GM21367 (cell line): ENCODE data around the gene POT1.

ENCODE experiments used
- ATAC-seq: cut with Tn5 transposase; IDR thresholded peaks from one replicate; pipeline ENCODE4 v1.9.1; 2021; ENCODE audit not compliant: unreplicated experiment

Gene POT1

GRCh38 chr7:124812764-124813163 is 116.9 kb downstream of the POT1 start:
- no peak for ATAC-seq

GRCh38 chr7:124811341-124811740 is 118.3 kb downstream of the POT1 start:
- ATAC-seq: no peak

GRCh38 chr7:124810605-124811004 is 119.0 kb downstream of the POT1 start:
- no peak for ATAC-seq

GRCh38 chr7:124808206-124808605 is 121.4 kb downstream of the POT1 start:
- ATAC-seq: no peak

- no peak for ATAC-seq
Measured at GRCh38 chr7:124801330-124801895, 128.2 kb downstream of the POT1 start.

GRCh38 chr7:124800386-124800785 is 129.2 kb downstream of the POT1 start:
- ATAC-seq: no peak

GRCh38 chr7:124799448-124799847 is 130.2 kb downstream of the POT1 start:
- ATAC-seq: no peak

- no peak for ATAC-seq
Measured at GRCh38 chr7:124796771-124797170, 132.9 kb downstream of the POT1 start.

- ATAC-seq: no peak
Measured at GRCh38 chr7:124792696-124793095, 136.9 kb downstream of the POT1 start.

- ATAC-seq: no peak
Measured at GRCh38 chr7:124792002-124792401, 137.6 kb downstream of the POT1 start.

- ATAC-seq: no peak
Measured at GRCh38 chr7:124791426-124791825, 138.2 kb downstream of the POT1 start.

- ATAC-seq: peak; percentile 53
Measured at GRCh38 chr7:124790645-124791044, 139.0 kb downstream of the POT1 start.

GRCh38 chr7:124785994-124786393 is 143.6 kb downstream of the POT1 start:
- ATAC-seq: no peak

- ATAC-seq: peak; percentile 96
Measured at GRCh38 chr7:124784879-124785818, 144.5 kb downstream of the POT1 start.

GRCh38 chr7:124783271-124783670 is 146.4 kb downstream of the POT1 start:
- ATAC-seq: no peak

- no peak for ATAC-seq
Measured at GRCh38 chr7:124781907-124782734, 147.5 kb downstream of the POT1 start.

- no peak for ATAC-seq
Measured at GRCh38 chr7:124781418-124781817, 148.2 kb downstream of the POT1 start.

GRCh38 chr7:124780608-124781007 is 149.0 kb downstream of the POT1 start:
- ATAC-seq: no peak

- no peak for ATAC-seq
Measured at GRCh38 chr7:124780056-124780455, 149.6 kb downstream of the POT1 start.

- no peak for ATAC-seq
Measured at GRCh38 chr7:124779620-124780019, 150.0 kb downstream of the POT1 start.

GRCh38 chr7:124779194-124779593 is 150.4 kb downstream of the POT1 start:
- ATAC-seq: no peak

GRCh38 chr7:124777268-124777667 is 152.4 kb downstream of the POT1 start:
- ATAC-seq: no peak
